ENCODE data around the gene KRT80. TPM values are rescaled to one million over a fixed set of nuclear protein-coding genes. Genes with fewer than 3 reads are reported as not detected.

Gene KRT80
- total and polyA plus RNA-seq, 2 experiments from 2014 or later, result not detected

DNA sequence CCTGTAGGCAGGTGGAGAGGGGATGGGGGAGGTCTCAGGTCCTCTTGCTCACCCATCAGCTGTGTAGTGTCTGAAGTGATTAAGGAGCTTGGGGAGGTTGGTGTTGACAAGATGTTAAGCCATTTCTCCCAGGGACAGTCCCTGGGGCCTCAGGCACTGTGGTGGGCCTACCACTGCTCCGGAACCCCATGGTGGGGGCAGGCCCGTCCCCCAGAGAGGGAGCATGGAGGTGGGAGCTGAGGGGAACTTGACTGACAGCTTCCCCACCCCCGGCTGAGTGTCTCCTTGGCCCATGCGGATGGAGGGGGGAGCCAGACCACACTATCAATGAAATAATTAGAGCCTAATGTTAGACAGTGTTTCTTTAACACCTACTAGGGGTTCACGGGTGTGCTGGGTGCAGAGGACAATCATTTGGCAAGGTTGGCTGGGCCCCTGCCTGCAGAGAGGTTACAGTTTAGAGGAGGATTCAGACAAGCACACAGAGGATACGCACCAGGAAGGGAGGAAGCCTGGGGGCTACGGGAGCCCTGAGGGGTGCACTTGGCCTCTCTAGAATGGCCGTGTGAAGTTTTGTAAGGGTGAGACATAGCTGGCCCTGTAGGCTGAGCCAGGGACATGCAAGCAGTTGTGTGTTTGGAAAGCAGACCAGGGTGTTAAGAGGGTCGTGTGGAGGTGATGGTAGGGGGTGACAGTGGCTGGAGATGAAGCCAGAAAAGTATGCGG lies 19.3 kb upstream of the KRT80 start (continued):
- TF ChIP-seq, protein P1, sequence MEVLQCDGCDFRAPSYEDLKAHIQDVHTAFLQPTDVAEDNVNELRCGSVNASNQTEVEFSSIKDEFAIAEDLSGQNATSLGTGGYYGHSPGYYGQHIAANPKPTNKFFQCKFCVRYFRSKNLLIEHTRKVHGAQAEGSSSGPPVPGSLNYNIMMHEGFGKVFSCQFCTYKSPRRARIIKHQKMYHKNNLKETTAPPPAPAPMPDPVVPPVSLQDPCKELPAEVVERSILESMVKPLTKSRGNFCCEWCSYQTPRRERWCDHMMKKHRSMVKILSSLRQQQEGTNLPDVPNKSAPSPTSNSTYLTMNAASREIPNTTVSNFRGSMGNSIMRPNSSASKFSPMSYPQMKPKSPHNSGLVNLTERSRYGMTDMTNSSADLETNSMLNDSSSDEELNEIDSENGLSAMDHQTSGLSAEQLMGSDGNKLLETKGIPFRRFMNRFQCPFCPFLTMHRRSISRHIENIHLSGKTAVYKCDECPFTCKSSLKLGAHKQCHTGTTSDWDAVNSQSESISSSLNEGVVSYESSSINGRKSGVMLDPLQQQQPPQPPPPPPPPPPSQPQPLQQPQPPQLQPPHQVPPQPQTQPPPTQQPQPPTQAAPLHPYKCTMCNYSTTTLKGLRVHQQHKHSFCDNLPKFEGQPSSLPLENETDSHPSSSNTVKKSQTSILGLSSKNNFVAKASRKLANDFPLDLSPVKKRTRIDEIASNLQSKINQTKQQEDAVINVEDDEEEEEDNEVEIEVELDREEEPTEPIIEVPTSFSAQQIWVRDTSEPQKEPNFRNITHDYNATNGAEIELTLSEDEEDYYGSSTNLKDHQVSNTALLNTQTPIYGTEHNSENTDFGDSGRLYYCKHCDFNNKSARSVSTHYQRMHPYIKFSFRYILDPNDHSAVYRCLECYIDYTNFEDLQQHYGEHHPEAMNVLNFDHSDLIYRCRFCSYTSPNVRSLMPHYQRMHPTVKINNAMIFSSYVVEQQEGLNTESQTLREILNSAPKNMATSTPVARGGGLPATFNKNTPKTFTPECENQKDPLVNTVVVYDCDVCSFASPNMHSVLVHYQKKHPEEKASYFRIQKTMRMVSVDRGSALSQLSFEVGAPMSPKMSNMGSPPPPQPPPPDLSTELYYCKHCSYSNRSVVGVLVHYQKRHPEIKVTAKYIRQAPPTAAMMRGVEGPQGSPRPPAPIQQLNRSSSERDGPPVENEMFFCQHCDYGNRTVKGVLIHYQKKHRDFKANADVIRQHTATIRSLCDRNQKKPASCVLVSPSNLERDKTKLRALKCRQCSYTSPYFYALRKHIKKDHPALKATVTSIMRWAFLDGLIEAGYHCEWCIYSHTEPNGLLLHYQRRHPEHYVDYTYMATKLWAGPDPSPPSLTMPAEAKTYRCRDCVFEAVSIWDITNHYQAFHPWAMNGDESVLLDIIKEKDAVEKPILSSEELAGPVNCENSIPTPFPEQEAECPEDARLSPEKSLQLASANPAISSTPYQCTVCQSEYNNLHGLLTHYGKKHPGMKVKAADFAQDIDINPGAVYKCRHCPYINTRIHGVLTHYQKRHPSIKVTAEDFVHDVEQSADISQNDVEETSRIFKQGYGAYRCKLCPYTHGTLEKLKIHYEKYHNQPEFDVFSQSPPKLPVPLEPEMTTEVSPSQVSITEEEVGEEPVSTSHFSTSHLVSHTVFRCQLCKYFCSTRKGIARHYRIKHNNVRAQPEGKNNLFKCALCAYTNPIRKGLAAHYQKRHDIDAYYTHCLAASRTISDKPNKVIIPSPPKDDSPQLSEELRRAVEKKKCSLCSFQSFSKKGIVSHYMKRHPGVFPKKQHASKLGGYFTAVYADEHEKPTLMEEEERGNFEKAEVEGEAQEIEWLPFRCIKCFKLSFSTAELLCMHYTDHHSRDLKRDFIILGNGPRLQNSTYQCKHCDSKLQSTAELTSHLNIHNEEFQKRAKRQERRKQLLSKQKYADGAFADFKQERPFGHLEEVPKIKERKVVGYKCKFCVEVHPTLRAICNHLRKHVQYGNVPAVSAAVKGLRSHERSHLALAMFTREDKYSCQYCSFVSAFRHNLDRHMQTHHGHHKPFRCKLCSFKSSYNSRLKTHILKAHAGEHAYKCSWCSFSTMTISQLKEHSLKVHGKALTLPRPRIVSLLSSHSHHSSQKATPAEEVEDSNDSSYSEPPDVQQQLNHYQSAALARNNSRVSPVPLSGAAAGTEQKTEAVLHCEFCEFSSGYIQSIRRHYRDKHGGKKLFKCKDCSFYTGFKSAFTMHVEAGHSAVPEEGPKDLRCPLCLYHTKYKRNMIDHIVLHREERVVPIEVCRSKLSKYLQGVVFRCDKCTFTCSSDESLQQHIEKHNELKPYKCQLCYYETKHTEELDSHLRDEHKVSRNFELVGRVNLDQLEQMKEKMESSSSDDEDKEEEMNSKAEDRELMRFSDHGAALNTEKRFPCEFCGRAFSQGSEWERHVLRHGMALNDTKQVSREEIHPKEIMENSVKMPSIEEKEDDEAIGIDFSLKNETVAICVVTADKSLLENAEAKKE (CRISPR knock-in tag; IDR thresholded peaks at IDR 0.05), result no peak
- TF ChIP-seq EZH2phosphoT487 (IDR thresholded peaks at IDR 0.05; ENCODE audit: unreplicated experiment) (no peak), NANOG (IDR thresholded peaks at IDR 0.05; ENCODE audit: borderline replicate concordance) (no peak)

DNA sequence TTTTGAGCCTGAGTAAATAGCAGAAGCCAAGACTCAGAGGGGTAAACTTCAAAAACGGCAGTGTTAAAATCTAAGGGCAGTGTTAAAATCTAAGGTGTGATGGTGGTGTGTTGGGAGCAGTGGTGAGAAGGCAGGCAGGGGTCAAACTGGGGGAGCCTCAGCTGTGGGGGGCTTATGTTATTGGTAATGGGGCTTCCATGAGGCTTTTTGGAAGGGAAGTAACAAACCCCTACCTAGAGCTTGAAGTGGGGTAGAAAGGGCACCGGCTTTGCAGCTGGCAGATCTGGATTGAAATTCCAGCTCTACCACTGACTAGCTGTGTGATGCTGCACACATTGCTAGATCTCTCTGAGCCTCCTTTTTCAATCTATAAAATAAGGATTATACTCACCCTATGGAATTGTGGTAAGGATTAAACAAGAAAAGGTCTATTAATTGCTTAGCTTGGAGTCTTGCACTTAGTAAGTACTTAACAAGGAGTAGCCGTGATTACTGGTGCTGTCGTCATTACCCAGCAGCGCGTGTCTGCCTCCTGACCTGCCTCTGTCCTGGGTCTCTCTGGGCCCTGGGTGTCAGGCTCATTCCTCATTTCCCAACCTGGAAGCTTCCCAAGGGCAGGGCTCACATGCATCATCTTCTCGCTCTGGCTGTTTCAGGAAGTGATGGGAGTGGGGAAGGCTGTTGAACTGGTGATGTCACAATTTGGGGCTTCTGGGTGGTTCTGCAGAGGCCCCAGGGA lies 18.5 kb upstream of the KRT80 start:
- H3K4me1 Mint-ChIP-seq, result peaks cover 2% of the 10 kb centered on the region; the same call in 2 of the 3 replicates
- H3K4me1 ChIP-seq (ENCODE audit: insufficient read depth), result no peaks in the 10 kb centered on the region
- TF ChIP-seq, protein P2, sequence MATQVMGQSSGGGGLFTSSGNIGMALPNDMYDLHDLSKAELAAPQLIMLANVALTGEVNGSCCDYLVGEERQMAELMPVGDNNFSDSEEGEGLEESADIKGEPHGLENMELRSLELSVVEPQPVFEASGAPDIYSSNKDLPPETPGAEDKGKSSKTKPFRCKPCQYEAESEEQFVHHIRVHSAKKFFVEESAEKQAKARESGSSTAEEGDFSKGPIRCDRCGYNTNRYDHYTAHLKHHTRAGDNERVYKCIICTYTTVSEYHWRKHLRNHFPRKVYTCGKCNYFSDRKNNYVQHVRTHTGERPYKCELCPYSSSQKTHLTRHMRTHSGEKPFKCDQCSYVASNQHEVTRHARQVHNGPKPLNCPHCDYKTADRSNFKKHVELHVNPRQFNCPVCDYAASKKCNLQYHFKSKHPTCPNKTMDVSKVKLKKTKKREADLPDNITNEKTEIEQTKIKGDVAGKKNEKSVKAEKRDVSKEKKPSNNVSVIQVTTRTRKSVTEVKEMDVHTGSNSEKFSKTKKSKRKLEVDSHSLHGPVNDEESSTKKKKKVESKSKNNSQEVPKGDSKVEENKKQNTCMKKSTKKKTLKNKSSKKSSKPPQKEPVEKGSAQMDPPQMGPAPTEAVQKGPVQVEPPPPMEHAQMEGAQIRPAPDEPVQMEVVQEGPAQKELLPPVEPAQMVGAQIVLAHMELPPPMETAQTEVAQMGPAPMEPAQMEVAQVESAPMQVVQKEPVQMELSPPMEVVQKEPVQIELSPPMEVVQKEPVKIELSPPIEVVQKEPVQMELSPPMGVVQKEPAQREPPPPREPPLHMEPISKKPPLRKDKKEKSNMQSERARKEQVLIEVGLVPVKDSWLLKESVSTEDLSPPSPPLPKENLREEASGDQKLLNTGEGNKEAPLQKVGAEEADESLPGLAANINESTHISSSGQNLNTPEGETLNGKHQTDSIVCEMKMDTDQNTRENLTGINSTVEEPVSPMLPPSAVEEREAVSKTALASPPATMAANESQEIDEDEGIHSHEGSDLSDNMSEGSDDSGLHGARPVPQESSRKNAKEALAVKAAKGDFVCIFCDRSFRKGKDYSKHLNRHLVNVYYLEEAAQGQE (IDR thresholded peaks at IDR 0.05; ENCODE audit: unreplicated experiment), result no peak

More for the DNA sequence above, 18.5 kb upstream of the KRT80 start:
- DNase-seq (ENCODE audit: low spot score), result no peak
- Mint-ChIP-seq H3K9me3 (no peaks in the 10 kb centered on the region; the same call in 2 of the 3 replicates), H3K4me3 (no peak overlapping the region), H3K27me3 (ENCODE audit: insufficient read depth, low read depth, poor library complexity) (peaks cover 11% of the 10 kb centered on the region), H3K27ac (no peak overlapping the region), H3K36me3 (ENCODE audit: low read depth) (no peaks in the 10 kb centered on the region)
- Histone ChIP-seq H3F3A (replicated peaks; ENCODE audit: low read depth) (no peaks in the 10 kb centered on the region), H3K27ac (ENCODE audit: low read depth) (no peak overlapping the region), H3K9me2 (ENCODE audit: insufficient read depth) (no peaks in the 10 kb centered on the region), H3K4me3 (no peak overlapping the region), H3K4me2 (no peak overlapping the region), H3K36me3 (ENCODE audit: insufficient read depth) (no peaks in the 10 kb centered on the region), H4K20me1 (replicated peaks; ENCODE audit: insufficient read depth) (no peaks in the 10 kb centered on the region), H2AFZ (no peak overlapping the region), H3K27me3 (ENCODE audit: insufficient read depth) (no peaks in the 10 kb centered on the region), H3K79me2 (replicated peaks; ENCODE audit: insufficient read depth) (no peaks in the 10 kb centered on the region)
- ATAC-seq, result no peak

All from GM23338 (cell line).